Activated CD4-positive, CD25-positive, alpha-beta regulatory T cell treated with anti-CD3 and anti-CD28 coated beads, Interleukin-2, amount 50 U/mL, for 72 hours (primary cell): ENCODE results near the gene ANK3.

Experiments
- DNase-seq: peaks from one replicate; pipeline ENCODE4 v3.0.0; 2021

ANK3 gene

DNA sequence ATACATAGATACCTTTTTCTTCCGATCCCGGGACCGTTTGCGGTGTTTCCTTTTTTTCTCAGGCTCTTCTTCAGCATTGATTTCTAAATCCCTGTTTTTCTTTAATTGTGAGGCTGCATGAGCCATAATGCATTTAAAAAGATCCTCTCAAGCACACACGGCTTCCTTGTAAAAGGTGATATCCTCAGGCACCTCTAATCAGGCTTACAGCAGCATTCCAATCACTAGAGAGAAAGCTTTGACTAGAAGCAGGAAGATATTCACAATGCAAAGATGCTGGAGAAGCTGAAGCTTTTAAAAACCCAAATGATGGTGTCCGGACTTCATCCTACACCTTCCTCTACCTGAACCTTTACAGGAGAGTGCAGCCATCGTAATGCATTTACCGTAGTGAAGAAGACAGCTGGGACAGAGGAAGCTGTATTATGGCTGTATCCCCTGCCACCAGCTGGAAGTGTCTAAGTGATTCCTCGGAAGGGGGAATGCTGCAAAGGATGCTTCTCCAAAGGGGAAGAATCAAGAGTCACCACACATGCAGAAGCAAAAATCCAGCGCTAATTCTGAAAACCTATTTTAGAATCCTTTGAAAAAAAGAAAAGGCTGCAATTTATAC is at the start of gene ANK3:
Gene ANK3, minus strand, starts transcription at position 463 of the 613 bp plus-strand sequence. Its CDS starts 337 bp downstream, at position 126.
- DNase-seq = no peak

DNA sequence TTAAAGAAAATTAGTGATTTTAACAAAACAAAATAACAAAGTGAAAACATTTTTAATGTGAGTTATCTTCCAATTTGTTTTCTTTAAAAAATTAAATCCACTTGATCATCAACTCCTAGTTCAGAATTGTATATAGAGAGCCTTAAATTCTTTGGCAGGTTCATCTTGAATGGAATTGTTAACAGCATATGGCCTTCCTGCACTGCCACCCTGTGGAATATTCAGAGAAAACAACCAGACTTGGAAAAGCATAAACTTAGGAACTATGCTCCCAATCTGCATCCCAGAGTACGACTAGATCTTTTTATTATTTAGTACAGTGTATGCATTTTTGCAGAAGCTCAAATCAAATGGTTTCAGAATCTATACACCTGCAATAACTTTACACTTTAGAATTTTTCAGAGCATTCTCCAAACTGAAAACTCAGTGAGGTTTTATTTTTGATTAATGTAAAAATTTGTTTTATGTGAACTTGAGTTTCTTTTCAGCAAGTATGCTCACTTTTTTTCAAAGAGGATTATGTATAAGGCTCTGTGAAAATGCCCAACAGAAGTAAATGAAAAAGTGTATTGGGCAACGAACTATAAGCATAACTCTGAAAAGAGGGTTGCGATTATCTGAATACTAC is 44.9 kb upstream of the ANK3 start:
- DNase-seq = no peak

DNA sequence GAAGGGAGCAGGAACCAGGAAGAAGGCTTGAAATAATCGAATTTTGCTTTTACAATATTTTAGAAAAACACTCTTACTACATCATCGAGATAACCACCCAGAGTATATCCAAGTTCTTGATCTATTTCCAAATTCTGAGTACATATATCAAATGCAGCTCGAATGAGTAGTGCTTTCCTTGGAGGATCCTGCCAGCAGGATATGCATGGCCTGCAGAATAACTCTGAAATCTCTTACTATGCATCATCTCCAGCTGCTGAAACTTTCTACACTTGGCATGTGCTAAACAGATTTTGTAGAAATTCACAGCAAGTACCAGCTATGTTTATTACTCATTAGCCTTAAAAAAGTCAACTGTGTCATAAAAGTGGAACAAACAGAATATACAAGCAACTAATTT is 44.0 kb upstream of the ANK3 start:
- DNase-seq = no peak

DNA sequence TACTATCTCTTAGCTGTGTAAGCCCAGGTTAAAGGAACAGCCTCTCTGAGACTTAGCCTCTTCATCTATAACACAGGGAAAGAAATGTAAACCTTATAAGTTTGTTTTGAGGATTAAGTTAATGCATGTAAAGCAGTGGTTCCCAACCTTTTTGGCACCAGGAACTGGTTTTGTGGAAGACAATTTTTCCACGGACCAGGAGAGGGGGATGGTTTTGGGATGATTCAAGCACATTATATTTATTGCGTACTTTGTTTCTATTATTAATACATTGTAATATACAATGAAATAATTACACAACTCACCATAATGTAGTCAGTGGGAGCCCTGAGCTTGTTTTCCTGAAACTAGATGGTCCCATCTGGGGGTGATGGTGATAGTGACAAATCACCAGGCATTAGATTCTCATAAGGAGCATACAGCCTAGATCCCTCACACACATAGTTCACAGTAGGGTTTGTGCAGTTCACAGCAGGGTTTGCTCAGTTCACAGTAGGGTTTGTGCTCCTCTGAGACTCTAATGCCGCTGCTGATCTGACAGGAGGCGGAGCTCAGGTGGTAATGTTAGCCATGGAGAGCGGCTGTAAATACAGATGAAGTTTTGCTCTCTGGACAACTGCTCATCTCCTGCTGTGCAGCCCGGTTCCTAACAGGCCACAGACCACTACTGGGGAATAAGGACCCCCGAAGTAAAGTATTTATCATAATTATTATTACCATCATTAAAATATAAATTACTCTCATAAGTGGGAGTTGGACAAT is 41.3 kb upstream of the ANK3 start:
- DNase-seq = no peak

DNA sequence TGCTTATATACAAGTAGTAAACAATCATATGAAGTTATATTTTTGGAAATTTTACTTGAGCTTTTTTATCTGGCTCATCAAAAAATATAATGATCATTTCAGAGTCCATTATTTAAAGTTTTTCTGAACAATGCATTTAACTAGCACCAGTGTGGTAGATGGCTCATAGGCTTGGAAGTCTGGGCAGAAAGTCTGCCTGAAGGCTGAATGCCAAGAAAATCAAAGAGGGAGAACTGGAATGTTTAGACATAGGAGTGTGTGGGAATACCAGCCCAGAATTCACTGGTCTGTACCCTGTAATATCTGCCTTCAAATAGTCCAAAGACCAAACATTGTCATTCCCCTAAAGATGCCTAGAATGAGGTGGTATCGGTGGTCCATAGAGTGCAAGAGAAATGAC is 40.3 kb upstream of the ANK3 start:
- DNase-seq = no peak

DNA sequence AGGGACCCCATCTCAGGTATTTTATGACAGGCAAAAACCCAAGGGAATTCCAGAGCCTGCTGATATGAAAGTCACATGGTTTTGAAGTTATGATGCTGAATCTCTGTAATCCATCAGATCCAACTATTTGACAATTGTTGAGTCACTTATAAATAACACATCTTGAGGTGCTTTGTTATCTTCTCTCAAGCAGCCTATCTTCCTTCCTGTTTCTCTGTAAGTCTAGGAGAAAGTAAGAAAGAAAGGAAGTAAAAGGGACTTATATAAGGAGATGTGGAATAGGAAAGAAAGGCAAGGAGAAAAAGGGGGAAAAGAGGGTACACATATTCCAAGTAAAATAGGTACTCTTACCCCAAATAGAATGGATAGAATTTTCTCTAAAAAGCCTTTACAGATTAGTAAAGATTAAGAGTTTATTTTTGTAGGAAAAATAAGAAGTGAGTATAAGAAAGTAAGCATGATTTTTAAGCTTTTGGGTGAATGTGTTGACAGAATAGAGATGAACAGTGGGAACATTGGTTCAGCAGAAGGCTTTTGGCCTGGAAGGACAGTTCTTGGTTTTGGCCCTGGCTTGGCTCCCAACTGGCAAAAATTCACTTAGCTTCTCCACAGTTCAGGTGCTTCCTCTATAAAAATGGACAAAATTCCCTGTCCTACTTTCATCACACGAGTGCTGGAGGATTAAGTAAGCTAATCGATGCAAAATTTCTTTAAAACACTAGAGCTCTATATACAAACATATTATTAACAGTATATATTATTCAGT is 39.6 kb upstream of the ANK3 start:
- DNase-seq = no peak

DNA sequence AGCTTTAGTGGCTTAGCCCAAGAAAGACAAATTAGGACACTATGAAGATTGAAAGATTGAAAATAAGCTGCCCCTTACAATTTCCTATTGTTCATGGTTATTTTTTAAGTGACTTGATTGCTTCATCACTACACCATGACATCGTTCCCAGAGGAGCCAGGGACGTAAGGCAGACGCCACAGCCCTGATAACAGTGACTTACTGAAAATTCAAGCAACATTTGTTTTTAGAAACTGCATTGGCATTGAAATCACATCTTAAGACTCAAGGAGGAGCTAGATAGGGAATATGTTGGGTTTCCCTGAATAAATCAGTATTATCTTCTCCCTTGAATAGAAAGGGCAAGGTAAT is 38.7 kb upstream of the ANK3 start:
- no peak for DNase-seq

DNA sequence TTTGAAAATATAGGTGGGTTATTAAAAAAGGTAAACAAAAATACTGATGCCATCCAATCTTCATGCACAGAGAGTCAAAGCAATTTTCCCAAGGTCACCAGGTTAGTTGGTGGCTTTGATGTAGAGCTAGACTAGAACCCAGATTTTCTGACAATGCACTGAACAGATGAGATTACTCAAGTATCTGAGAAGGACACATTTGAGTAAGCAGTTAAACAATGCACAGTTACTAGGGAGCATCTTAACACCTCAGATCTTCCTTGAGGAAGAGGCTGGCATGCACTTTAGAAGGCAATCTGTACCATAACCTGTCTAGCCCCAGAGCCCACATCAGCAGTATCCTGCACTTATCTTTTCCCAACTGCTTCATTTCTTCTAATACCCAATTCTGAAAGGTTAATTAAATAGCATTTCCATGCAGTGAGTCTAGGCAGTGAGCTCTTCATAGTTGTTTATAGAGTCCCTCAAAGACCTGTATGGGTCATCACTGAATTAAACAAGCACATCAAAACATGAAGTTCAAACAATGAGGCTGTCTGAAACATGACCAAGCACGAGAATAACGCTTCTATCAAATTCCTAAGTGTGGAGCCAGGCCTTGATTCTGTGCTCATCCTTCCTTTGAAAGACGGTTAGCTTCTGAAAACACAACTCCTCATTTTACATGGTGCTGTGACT is 38.2 kb upstream of the ANK3 start:
- DNase-seq = no peak

DNA sequence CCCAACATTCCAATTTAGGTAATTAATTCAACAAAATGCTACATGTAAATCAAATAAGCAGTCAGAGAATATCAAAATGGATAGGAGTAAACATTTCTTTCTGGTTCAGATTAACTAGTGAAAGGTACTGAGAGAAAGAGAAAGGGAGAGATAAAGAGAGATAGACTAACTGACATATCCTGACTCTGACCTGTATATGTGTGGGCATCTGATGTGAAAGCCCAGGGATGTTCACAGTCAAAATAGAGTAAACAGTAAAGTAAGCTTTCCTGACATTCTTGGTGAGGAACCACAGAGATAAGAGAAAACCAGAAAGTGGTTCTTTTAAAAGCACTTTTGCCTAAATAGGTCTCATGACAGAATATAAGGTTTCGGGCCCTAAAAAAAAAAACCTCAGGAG is 37.5 kb upstream of the ANK3 start:
- no peak for DNase-seq

DNA sequence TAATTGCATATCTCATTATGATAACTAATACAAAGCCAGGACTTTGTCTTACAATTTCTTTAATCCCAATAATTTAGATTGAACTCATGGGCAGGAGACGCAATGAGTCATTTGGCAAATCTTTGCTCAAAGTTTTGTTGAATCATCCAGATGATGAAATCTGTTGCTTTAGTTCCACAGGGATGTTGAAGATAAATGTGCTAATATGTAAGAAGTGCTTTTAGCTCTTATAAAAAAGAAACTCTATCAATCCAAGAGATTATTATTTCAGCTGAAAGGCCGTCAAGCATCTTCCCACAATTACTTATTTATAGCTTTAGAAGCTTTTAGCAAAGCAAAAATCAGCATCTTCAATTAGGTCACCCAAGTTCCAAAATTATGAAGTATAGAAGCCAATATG is 36.8 kb upstream of the ANK3 start:
- no peak for DNase-seq

DNA sequence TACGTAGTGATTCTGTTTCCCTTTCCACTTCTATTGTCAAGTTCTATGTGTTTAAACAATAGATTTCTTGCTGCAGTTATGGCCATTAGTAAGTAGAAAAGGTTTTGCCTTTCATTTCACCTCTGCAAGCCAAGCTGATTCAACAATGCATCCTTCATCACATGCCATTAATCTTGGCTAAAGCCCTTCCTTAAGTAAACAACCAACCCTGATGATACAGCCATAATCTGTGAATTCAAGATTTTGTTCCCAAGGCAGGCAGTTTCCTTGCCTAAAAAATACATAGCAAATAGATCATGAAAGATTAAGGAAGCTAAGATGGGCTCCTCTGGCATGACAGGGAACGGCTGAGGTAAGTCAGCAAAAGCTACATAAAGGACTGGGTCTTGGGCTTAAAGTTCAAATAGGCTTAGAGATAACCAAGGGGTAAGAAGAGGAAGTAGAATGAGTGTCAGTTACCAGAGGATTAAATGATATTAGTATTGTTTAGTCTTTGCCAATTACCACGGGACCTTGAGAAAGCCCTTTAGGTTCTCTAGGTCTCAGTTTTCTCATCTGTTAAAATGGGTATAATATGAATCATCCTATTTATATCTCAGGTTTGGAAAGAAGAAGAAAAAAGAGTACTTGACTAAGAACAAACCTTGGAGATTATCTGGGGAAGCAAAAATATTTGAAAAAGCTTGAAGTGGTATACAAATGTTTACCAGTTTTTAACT is 35.9 kb upstream of the ANK3 start:
- DNase-seq = no peak

DNA sequence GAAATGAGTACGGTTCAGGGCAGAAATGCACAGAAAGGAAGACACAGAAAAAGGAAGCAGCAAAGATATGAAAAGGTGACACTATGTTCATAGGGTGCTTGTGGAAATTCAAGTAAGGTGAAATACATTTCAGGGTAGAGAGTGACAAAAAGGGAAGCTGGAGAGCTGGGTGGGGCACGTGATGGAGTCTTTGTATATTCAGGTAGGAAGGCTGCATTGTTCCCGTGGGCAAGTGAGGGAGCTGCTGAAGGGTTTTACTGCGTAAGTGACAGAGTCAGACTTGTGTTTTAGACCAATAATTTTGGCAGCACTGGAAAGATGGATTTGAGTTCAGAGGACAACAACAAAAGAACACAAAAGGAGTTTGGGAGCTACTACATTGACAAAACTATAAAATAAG is 35.3 kb upstream of the ANK3 start:
- no peak for DNase-seq

DNA sequence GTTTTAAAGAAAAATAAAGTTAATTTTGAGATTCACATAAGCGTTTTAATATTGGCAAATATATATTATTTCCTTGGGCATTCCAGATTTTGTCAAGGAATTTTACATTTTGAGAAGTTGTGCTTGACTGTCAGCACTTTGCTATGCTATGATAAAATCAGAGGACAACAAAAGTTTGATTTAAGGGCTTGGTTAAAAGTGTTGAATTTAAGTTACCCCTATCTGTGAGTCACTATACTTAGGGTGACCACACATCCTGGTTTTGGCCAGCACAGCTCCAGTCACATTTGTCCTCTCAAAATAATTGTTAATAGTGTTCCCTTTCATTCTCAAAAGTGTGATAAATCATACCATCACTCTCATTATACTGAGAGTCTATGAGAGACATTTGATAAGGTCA is 34.2 kb upstream of the ANK3 start:
- no peak for DNase-seq

DNA sequence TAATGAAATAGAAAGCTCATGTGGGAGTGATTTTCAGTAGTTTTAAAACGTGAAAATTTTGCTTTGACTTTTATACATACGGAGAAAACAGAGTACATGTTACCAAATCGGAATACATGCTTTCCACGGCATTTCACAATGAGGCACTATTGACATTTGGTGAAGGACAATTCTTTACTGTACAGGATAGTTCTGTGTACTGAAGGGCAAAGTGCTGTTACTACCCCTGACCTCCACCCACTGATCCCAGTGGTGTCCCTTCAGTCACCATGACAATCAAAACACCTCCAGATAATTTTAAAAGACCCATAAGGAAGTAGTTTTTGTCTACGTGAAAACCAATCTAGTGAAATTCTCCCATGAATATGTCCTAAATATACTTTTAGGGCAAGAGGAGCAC is 33.1 kb upstream of the ANK3 start:
- no peak for DNase-seq

DNA sequence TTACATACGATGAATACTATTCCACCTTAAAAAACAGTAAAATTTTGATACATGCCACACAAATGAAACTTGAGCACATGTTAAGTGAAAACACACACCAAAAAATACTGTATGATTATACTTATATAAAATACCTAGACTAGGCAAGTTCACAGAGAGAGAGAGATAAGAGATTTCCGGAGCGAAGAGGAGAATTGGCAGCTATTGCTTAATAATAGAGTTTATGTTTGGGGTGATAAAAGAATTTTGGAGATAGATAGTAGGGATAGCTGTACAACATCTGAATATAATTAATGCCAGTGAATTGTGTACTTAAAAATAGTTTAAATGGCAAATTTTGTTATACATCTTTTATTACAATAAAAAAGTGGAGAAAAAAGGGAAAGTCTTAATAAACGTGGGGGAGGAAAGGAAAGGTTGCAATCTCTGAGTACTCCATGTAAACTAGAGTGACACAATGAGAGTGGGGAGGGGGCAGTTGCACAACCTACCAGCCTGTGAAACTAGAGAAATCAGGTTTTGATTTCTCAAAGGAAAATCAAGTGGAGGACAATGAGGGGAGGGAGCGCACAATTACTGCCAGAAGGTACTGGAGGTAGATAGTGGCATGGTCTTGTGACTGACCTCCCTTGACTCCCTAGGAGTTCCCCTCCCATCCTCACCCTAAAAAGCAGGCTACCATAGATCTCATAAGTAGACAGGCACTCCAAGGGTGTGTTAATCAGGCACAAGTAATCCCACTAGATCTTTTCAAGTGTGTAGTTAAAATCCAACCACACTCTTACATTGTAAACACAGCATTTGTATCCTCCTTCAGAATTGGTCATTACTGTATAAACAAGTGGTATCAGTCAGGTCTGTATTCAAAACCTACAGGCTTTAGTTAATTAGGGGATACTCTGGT is 31.6 kb upstream of the ANK3 start:
- no peak for DNase-seq

DNA sequence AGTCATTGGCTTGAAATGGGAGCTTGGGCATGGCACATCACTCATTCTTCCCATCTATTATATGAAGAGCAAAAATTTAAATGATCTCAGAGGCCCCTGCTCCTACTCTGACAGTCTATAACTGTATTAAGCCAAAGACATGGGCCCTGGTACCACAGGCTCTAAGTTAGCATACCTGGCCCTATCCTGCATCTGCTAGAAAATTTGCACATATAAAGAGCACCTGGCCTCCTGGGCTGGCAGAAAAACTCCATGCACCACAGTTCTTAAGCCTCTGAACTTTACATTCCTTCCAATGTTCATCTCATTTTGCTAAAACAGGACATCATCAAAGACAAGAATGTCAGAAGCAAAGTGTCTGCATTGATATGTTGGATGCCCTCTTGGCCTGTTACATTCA is 29.6 kb upstream of the ANK3 start:
- no peak for DNase-seq

DNA sequence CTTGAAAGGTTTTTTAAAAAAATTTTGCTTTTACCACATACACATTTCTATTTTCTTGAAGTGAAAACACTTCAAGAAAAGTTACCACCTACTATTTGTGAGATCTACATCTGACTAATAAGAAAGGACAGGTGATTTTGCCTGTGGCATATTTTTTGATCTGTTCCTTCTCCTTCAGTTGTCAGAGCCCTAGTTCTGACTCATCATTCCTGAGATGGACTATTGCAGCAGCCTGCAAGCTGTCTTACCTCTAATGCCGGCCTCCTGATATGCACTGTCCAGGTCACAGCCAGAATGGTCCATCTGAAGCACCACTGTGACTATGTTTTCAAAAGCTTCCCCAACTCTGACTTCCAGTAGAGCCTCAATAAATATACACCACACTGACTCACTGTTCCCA is 28.2 kb upstream of the ANK3 start:
- DNase-seq = no peak

DNA sequence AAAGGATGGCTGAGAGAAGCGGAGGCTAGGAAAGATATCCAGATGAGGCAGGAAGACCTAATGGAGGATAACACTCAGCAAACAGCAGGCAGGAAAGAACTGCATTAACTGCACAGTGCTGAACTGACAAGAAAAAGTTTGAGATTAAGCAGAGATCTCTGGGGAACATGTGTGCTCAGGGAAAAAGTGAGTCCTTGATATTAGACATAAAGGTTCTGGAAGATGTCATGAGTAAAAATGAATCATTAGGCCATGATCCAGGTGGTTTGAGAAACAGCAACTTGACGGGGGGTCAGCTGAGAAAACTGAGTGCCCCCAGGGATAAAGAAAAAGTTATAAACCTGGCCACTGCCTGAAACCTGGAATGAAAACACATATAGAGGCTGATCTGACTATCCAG is 27.3 kb upstream of the ANK3 start:
- DNase-seq = no peak

DNA sequence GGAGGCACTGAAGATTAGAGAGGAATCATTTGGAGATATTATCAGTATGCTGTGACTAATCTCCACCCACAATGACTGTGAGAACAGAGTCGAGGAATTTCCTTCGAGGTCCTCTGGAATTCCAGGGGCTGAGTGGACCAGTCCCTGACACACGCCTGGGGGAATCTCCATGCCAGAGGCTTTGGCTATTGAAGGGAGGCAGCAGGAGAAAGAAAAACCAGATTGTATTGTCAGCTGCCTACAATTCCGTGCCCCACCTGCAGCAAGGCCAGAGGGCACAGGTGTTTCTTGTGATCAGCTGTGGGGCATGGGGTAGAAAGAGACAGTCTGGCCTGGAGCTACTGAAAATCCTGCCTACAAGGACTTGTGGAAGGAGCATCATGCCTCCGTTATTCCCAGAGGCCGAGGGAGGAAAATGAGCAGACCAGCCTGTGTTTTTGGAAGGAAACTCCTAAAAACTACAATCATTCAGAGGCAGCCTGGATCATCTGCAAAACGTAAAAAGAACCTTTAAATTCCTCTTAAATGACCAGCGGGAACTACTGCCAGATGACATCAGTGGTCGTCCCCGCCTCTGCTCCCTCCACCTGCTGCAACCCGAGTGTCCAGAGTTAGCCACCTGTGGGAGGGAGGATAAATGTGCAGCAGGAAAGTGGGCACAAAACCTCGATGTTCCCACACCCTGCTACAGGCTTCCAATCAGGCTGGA is 25.4 kb upstream of the ANK3 start:
- no peak for DNase-seq

DNA sequence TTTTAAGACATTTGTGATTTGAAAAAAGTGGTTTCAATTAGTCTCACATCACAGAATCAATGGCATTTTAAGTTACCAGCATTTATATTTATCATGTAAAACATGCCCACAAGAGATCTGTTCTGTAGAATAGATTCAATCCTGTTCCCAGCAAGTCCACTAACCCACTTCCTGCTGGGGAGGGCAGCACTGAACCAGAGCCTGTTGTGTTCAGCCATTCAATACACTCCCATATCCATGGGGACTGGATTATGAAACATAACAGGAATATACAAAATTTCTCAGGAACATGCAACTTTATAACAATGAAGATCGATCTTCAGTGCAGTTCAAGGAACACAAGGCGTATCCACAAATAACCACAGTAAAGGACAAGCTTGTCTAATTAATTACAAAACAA is 24.4 kb upstream of the ANK3 start:
- DNase-seq = no peak
